SK-N-MC (cell line): Measurements from ENCODE around the gene FAAP20.

ENCODE experiments used
- EZH2 ChIP-seq: fragments of 200-600 bp; sonication (generic); IDR thresholded peaks from one replicate; pipeline ENCODE4 v1.6.1; 2017; ENCODE audit warnings: antibody characterized with exemption
- FOXP2 ChIP-seq: optimal IDR thresholded peaks from 2 replicates; pipeline ENCODE3; 2011; ENCODE audit warnings: mild to moderate bottlenecking, moderate library complexity; ENCODE audit not compliant: insufficient read depth; ENCODE audit errors: extremely low read length, control extremely low read depth
- POLR2AphosphoS5 ChIP-seq: IDR thresholded peaks from 2 replicates; pipeline ENCODE4 v1.6.1; 2012; ENCODE audit warnings: mild to moderate bottlenecking, low read depth, low read length, borderline replicate concordance

- TF ChIP-seq EZH2 (no peak), POLR2AphosphoS5 (no peak), FOXP2 (no peak)
These were observed 37.1 kb upstream of the FAAP20 start for GRCh38 chr1:2231532-2232254.
